WTC11 (cell line): ENCODE measurements around the gene TAOK3. TPM values are rescaled to one million over a fixed set of nuclear protein-coding genes. Genes with fewer than 3 reads are reported as not detected.

Experiments used
- ATAC-seq: fragments of 200-7000 bp; cut with Tn5 transposase; 2 replicates; pipeline ENCODE4 v1.10.0; 2021; ENCODE audit warnings: mild to moderate bottlenecking, moderate library complexity
- CTCF ChIA-PET: fragments of 300-600 bp; sonication (Branson Sonifier 250); formaldehyde crosslinking; loops from one replicate; lab custom pipeline; 2021; ENCODE audit warnings: antibody characterized with exemption; lab: Charles Lee
- POLR2A ChIA-PET: fragments of 350-600 bp; sonication (Branson Sonifier 250); formaldehyde crosslinking; loops from one replicate; lab custom pipeline; 2021; ENCODE audit warnings: antibody characterized with exemption; lab: Charles Lee
- DNase-seq: peaks from one replicate; pipeline ENCODE4 v3.0.0; 2021; ENCODE audit warnings: low spot score
- H3K27ac Mint-ChIP-seq: 2 replicates; pipeline ENCODE4 v1.8.0; 2021; ENCODE audit warnings: mixed read lengths
- H3K27me3 Mint-ChIP-seq: 2 replicates; pipeline ENCODE4 v1.8.0; 2021; ENCODE audit warnings: low read depth, mild to moderate bottlenecking, moderate library complexity, mixed read lengths
- H3K36me3 Mint-ChIP-seq: 2 replicates; pipeline ENCODE4 v1.8.0; 2021; ENCODE audit warnings: mixed read lengths
- H3K4me1 Mint-ChIP-seq: 2 replicates; pipeline ENCODE4 v1.8.0; 2022; ENCODE audit warnings: mixed read lengths
- H3K4me3 Mint-ChIP-seq: 2 replicates; pipeline ENCODE4 v1.8.0; 2021; ENCODE audit warnings: mild to moderate bottlenecking, moderate library complexity, mixed read lengths
- H3K9me3 Mint-ChIP-seq: 2 replicates; pipeline ENCODE4 v1.8.0; 2021; ENCODE audit warnings: mixed read lengths
- CREM ChIP-seq: sonication (generic); formaldehyde crosslinking; IDR thresholded peaks from 2 replicates; pipeline ENCODE4 v1.8.1; 2022; ENCODE audit warnings: mild to moderate bottlenecking, missing genetic modification reagents, moderate library complexity
- CTCF ChIP-seq: fragments of 200-600 bp; IDR thresholded peaks from 2 replicates; pipeline ENCODE4 v1.8.0; 2022; ENCODE audit warnings: antibody characterized with exemption
- E2F4 ChIP-seq: sonication (generic); formaldehyde crosslinking; IDR thresholded peaks from 2 replicates; pipeline ENCODE4 v1.8.1; 2022; ENCODE audit warnings: low read depth, mild to moderate bottlenecking, moderate library complexity, missing genetic modification reagents, borderline replicate concordance
- E2F5 ChIP-seq: sonication (generic); formaldehyde crosslinking; IDR thresholded peaks from 2 replicates; pipeline ENCODE4 v1.8.1; 2022; ENCODE audit warnings: mild to moderate bottlenecking, moderate library complexity, missing genetic modification reagents
- ELF4 ChIP-seq: sonication (generic); formaldehyde crosslinking; IDR thresholded peaks from 2 replicates; pipeline ENCODE4 v1.8.1; 2022; ENCODE audit warnings: low read depth, mild to moderate bottlenecking, moderate library complexity, missing genetic modification reagents
- FOXK1 ChIP-seq: sonication (generic); formaldehyde crosslinking; IDR thresholded peaks from 2 replicates; pipeline ENCODE4 v1.8.0; 2022; ENCODE audit warnings: mild to moderate bottlenecking, moderate library complexity, missing genetic modification reagents
- HMGA2 ChIP-seq: fragments of 250-450 bp; sonication (Bioruptor Pico); IDR thresholded peaks from 2 replicates; pipeline ENCODE4 v1.4.0; 2021; ENCODE audit warnings: mild to moderate bottlenecking, moderate library complexity
- KAT7 ChIP-seq: sonication (generic); formaldehyde crosslinking; IDR thresholded peaks from 2 replicates; pipeline ENCODE4 v1.8.1; 2023; ENCODE audit warnings: missing genetic modification reagents, mild to moderate bottlenecking, borderline replicate concordance
- MAX ChIP-seq: sonication (generic); formaldehyde crosslinking; IDR thresholded peaks from 2 replicates; pipeline ENCODE4 v1.8.0; 2022; ENCODE audit warnings: mild to moderate bottlenecking, missing genetic modification reagents
- NR2C2 ChIP-seq: sonication (generic); formaldehyde crosslinking; IDR thresholded peaks from 2 replicates; pipeline ENCODE4 v1.8.0; 2022; ENCODE audit warnings: mild to moderate bottlenecking, missing genetic modification reagents
- NR3C1 ChIP-seq: sonication (generic); formaldehyde crosslinking; conservative IDR thresholded peaks from 2 replicates; pipeline ENCODE4 v1.8.1; 2023; ENCODE audit warnings: low read depth, mild to moderate bottlenecking, missing genetic modification reagents
- PREB ChIP-seq: sonication (generic); formaldehyde crosslinking; IDR thresholded peaks from 2 replicates; pipeline ENCODE4 v1.8.1; 2022; ENCODE audit warnings: mild to moderate bottlenecking, missing genetic modification reagents, moderate library complexity, borderline replicate concordance
- SMAD3 ChIP-seq: sonication (generic); formaldehyde crosslinking; IDR thresholded peaks from 2 replicates; pipeline ENCODE4 v1.8.0; 2022; ENCODE audit warnings: missing genetic modification reagents, mild to moderate bottlenecking, borderline replicate concordance
- SOX15 ChIP-seq: fragments of 250-450 bp; sonication (Bioruptor Pico); IDR thresholded peaks from 2 replicates; pipeline ENCODE4 v1.9.0; 2021; ENCODE audit warnings: mild to moderate bottlenecking
- USF2 ChIP-seq: sonication (generic); formaldehyde crosslinking; IDR thresholded peaks from 2 replicates; pipeline ENCODE4 v1.8.1; 2023; ENCODE audit warnings: mild to moderate bottlenecking, missing genetic modification reagents, moderate library complexity
- ZBTB43 ChIP-seq: sonication (generic); formaldehyde crosslinking; IDR thresholded peaks from 2 replicates; pipeline ENCODE4 v1.8.1; 2023; ENCODE audit warnings: mild to moderate bottlenecking, missing genetic modification reagents
- ZSCAN18 ChIP-seq: fragments of 250-450 bp; sonication (Bioruptor Pico); IDR thresholded peaks from 2 replicates; pipeline ENCODE4 v2.1.2; 2022; ENCODE audit warnings: mild to moderate bottlenecking, moderate library complexity
- total RNA-seq: library from RNA; stranded (reverse); gene quantifications from 3 replicates; pipeline ENCODE4 v1.2.3, GENCODE V29; 2021

The TAOK3 gene
- total RNA-seq, 1 experiment from 2014 or later, result 13.0 TPM

GRCh38 chr12:118391424-118391823, 18.7 kb upstream of the TAOK3 start:
- H3K27ac Mint-ChIP-seq, result no peak overlapping the region
- DNase-seq (no peak), ATAC-seq (no peak)
- TF ChIP-seq NR2C2 (no peak), NR3C1 (CRISPR knock-in tag) (no peak), CTCF (no peak), SOX15 (CRISPR knock-in tag) (no peak), FOXK1 (no peak), USF2 (CRISPR knock-in tag) (no peak), HMGA2 (CRISPR knock-in tag) (no peak), ZBTB43 (CRISPR knock-in tag) (no peak), PREB (CRISPR knock-in tag) (no peak), E2F5 (CRISPR knock-in tag) (no peak), MAX (CRISPR knock-in tag) (no peak), CREM (CRISPR knock-in tag) (no peak), E2F4 (CRISPR knock-in tag) (no peak), ZSCAN18 (CRISPR knock-in tag) (no peak), SMAD3 (CRISPR knock-in tag) (no peak), KAT7 (CRISPR knock-in tag) (no peak), ELF4 (CRISPR knock-in tag) (no peak)
- CTCF ChIA-PET, result interaction anchor here (1.7 kb wide), 1 partner anchor 14 kb away, joined by 6 read pairs; no protein-coding TSS in a partner anchor
- no peak overlapping the region for H3K4me3 Mint-ChIP-seq
- H3K4me1 Mint-ChIP-seq, result no peaks in the 10 kb centered on the region
- H3K9me3 Mint-ChIP-seq, result no peaks in the 10 kb centered on the region
- no peaks in the 10 kb centered on the region for H3K27me3 Mint-ChIP-seq
- peaks cover 88% of the 10 kb centered on the region for H3K36me3 Mint-ChIP-seq
- POLR2A ChIA-PET, result no interaction called here
